Right lobe of liver (tissue), 4 donors: Measurements from ENCODE around the gene FAM168A.

ENCODE experiments used
- CTCF ChIP-seq, 4 donors: fragments of 200-600 bp in 3 of 4; fragments of 450-650 bp in 1 of 4; IDR thresholded peaks; one replicate each; pipeline versions ENCODE4 v1.5.1 to v1.8.0; 2016 to 2022; ENCODE audit warnings: antibody characterized with exemption in 4 of 4, mild to moderate bottlenecking in 2 of 4
- POLR2A ChIP-seq: fragments of 450-650 bp; IDR thresholded peaks from one replicate; pipeline ENCODE4 v1.6.1; 2017; ENCODE audit warnings: antibody characterized with exemption, mild to moderate bottlenecking
- donor health status: DM: no; HTN: no; CAD: no.
- donor health status: DM: no; HTN: no; CAD: no.
- donor health status: DM: no; HTN: yes; CAD: no.

GRCh38 chr11:73402834-73403185 is 195.1 kb downstream of the FAM168A start:
- TF ChIP-seq POLR2A, result no peak
- no peak for TF ChIP-seq CTCF (IDR thresholded peaks at IDR 0.05)
